ENCODE data around the gene CHRNA1. TPM values are rescaled to one million over a fixed set of nuclear protein-coding genes. Genes with fewer than 3 reads are reported as not detected.

The CHRNA1 gene
- total and polyA plus RNA-seq, 9 of the 15 experiments (the other 6 are each of a cell fraction or from before 2014, with no cell fraction given), result not detected

DNA sequence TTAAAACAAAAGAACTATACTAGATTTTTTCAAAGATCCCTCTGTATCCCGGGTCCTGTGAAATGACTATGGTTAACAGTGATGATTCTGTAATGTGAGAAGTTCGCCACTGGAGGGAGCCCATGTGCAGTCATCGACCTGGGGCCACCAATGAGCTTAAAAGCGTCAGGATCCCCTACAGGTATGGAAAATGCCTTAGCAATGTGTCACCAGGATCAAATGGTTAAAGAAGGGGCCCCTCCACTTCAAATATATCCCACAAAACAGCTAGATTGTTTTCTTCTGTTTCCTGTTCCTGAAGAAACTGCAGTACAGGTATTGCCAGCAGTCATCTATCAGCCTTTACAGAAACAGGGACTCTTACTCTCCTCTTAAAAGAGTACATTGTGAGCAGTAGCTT lies 15.3 kb downstream of the CHRNA1 start (continued):
- TF ChIP-seq, protein P1, sequence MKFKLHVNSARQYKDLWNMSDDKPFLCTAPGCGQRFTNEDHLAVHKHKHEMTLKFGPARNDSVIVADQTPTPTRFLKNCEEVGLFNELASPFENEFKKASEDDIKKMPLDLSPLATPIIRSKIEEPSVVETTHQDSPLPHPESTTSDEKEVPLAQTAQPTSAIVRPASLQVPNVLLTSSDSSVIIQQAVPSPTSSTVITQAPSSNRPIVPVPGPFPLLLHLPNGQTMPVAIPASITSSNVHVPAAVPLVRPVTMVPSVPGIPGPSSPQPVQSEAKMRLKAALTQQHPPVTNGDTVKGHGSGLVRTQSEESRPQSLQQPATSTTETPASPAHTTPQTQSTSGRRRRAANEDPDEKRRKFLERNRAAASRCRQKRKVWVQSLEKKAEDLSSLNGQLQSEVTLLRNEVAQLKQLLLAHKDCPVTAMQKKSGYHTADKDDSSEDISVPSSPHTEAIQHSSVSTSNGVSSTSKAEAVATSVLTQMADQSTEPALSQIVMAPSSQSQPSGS (CRISPR knock-in tag; IDR thresholded peaks at IDR 0.05), result no peak
- TF ChIP-seq, protein P2, sequence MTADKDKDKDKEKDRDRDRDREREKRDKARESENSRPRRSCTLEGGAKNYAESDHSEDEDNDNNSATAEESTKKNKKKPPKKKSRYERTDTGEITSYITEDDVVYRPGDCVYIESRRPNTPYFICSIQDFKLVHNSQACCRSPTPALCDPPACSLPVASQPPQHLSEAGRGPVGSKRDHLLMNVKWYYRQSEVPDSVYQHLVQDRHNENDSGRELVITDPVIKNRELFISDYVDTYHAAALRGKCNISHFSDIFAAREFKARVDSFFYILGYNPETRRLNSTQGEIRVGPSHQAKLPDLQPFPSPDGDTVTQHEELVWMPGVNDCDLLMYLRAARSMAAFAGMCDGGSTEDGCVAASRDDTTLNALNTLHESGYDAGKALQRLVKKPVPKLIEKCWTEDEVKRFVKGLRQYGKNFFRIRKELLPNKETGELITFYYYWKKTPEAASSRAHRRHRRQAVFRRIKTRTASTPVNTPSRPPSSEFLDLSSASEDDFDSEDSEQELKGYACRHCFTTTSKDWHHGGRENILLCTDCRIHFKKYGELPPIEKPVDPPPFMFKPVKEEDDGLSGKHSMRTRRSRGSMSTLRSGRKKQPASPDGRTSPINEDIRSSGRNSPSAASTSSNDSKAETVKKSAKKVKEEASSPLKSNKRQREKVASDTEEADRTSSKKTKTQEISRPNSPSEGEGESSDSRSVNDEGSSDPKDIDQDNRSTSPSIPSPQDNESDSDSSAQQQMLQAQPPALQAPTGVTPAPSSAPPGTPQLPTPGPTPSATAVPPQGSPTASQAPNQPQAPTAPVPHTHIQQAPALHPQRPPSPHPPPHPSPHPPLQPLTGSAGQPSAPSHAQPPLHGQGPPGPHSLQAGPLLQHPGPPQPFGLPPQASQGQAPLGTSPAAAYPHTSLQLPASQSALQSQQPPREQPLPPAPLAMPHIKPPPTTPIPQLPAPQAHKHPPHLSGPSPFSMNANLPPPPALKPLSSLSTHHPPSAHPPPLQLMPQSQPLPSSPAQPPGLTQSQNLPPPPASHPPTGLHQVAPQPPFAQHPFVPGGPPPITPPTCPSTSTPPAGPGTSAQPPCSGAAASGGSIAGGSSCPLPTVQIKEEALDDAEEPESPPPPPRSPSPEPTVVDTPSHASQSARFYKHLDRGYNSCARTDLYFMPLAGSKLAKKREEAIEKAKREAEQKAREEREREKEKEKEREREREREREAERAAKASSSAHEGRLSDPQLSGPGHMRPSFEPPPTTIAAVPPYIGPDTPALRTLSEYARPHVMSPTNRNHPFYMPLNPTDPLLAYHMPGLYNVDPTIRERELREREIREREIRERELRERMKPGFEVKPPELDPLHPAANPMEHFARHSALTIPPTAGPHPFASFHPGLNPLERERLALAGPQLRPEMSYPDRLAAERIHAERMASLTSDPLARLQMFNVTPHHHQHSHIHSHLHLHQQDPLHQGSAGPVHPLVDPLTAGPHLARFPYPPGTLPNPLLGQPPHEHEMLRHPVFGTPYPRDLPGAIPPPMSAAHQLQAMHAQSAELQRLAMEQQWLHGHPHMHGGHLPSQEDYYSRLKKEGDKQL (CRISPR knock-in tag; IDR thresholded peaks at IDR 0.05; ENCODE audit: borderline replicate concordance), result no peak
- TF ChIP-seq, protein P3, sequence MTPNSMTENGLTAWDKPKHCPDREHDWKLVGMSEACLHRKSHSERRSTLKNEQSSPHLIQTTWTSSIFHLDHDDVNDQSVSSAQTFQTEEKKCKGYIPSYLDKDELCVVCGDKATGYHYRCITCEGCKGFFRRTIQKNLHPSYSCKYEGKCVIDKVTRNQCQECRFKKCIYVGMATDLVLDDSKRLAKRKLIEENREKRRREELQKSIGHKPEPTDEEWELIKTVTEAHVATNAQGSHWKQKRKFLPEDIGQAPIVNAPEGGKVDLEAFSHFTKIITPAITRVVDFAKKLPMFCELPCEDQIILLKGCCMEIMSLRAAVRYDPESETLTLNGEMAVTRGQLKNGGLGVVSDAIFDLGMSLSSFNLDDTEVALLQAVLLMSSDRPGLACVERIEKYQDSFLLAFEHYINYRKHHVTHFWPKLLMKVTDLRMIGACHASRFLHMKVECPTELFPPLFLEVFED (CRISPR knock-in tag; conservative IDR thresholded peaks at IDR 0.05), result no peak
- TF ChIP-seq HCFC1 (IDR thresholded peaks at IDR 0.05; ENCODE audit: low read depth, low read length), result no peak
- TF ChIP-seq JUND (IDR thresholded peaks at IDR 0.05; ENCODE audit: borderline replicate concordance, low read depth, low read length), result peak; percentile 30; the same call in 1 of the 2 replicates
- TF ChIP-seq JUND (tag; IDR thresholded peaks at IDR 0.05; ENCODE audit: borderline replicate concordance, low read depth, low read length), result no peak
- no peak for TF ChIP-seq JUNB (CRISPR knock-in tag; conservative IDR thresholded peaks at IDR 0.05)
- TF ChIP-seq RAD21 (CRISPR knock-in tag; conservative IDR thresholded peaks at IDR 0.05 in 1 of 2, IDR thresholded peaks at IDR 0.05 in 1 of 2), result peak; percentile 46 to 72
- no peak for TF ChIP-seq NR4A1 (CRISPR knock-in tag; IDR thresholded peaks at IDR 0.05)
- TF ChIP-seq NR4A1 (tag; IDR thresholded peaks at IDR 0.05), result no peak
- TF ChIP-seq ZNF354B (CRISPR knock-in tag; IDR thresholded peaks at IDR 0.05), result no peak
- no peak for TF ChIP-seq SRSF9 (IDR thresholded peaks at IDR 0.05; ENCODE audit: borderline replicate concordance, low read depth, low read length)
- no peak for TF ChIP-seq LCOR (CRISPR knock-in tag; IDR thresholded peaks at IDR 0.05)
- TF ChIP-seq ETV6 (IDR thresholded peaks at IDR 0.05; ENCODE audit: borderline replicate concordance in 1 of 2, low read depth in 2 of 2, low read length in 1 of 2), result no peak
- TF ChIP-seq ETV6 (CRISPR knock-in tag; IDR thresholded peaks at IDR 0.05; ENCODE audit: borderline replicate concordance), result no peak
- no peak for TF ChIP-seq MAFG (tag; conservative IDR thresholded peaks at IDR 0.05)
- TF ChIP-seq DMBX1 (CRISPR knock-in tag; IDR thresholded peaks at IDR 0.05; ENCODE audit: borderline replicate concordance), result no peak
- TF ChIP-seq, protein P4, sequence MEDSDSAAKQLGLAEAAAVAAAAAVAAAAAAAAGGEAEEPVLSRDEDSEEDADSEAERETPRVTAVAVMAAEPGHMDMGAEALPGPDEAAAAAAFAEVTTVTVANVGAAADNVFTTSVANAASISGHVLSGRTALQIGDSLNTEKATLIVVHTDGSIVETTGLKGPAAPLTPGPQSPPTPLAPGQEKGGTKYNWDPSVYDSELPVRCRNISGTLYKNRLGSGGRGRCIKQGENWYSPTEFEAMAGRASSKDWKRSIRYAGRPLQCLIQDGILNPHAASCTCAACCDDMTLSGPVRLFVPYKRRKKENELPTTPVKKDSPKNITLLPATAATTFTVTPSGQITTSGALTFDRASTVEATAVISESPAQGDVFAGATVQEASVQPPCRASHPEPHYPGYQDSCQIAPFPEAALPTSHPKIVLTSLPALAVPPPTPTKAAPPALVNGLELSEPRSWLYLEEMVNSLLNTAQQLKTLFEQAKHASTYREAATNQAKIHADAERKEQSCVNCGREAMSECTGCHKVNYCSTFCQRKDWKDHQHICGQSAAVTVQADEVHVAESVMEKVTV (CRISPR knock-in tag; IDR thresholded peaks at IDR 0.05), result no peak
- no peak for TF ChIP-seq MTA1 (IDR thresholded peaks at IDR 0.05; ENCODE audit: borderline replicate concordance)
- TF ChIP-seq NFIC (IDR thresholded peaks at IDR 0.05), result no peak
- TF ChIP-seq CBFA2T3 (IDR thresholded peaks at IDR 0.05), result no peak

Data from K562 (cell line).